Measurements from ENCODE around the gene GUSB.
"Not testable (repeated sequence)": the region's sequence is repeated elsewhere in the genome, so short reads cannot be mapped to it uniquely, and the experiment has no call there.

GUSB gene

GRCh38 chr7:65981965-65982792 is at the start of gene GUSB:
Gene GUSB, minus strand, starts transcription at chr7:65982213. Its CDS starts 30 bp downstream, at chr7:65982183.
- FAIRE-seq, result no peak

GRCh38 chr7:66028342-66028741 is 46.3 kb upstream of the GUSB start:
- FAIRE-seq, result not testable (repeated sequence)

- peak; percentile 61 for FAIRE-seq
These were observed 34.1 kb upstream of the GUSB start for GRCh38 chr7:66016131-66016461.

- FAIRE-seq, result no peak
These were observed 33.6 kb upstream of the GUSB start for GRCh38 chr7:66015440-66016130.

- FAIRE-seq, result no peak
These were observed 31.9 kb upstream of the GUSB start for GRCh38 chr7:66013938-66014337.

- no peak for FAIRE-seq
These were observed 25.2 kb upstream of the GUSB start for GRCh38 chr7:66007232-66007631.

- not testable (repeated sequence) for FAIRE-seq
These were observed 23.2 kb upstream of the GUSB start for GRCh38 chr7:66005115-66005671.

GRCh38 chr7:66000823-66001417 is 18.9 kb upstream of the GUSB start:
- not testable (repeated sequence) for FAIRE-seq

GRCh38 chr7:65994984-65995383 is 13.0 kb upstream of the GUSB start:
- FAIRE-seq, result not testable (repeated sequence)

GRCh38 chr7:65992526-65992925 is 10.5 kb upstream of the GUSB start:
- FAIRE-seq, result no peak

- FAIRE-seq, result not testable (repeated sequence)
These were observed 9.8 kb upstream of the GUSB start for GRCh38 chr7:65991829-65992228.

GRCh38 chr7:65989694-65990080 is 7.7 kb upstream of the GUSB start:
- no peak for FAIRE-seq

- FAIRE-seq, result not testable (repeated sequence)
These were observed 6.5 kb upstream of the GUSB start for GRCh38 chr7:65988503-65988902.

- FAIRE-seq, result no peak
These were observed 6.1 kb upstream of the GUSB start for GRCh38 chr7:65988084-65988483.

GRCh38 chr7:65983965-65984658 is 2.1 kb upstream of the GUSB start:
- no peak for FAIRE-seq

- no peak for FAIRE-seq
These were observed 1.3 kb downstream of the GUSB start for GRCh38 chr7:65980478-65981250.

GRCh38 chr7:65979583-65980477 is 2.2 kb downstream of the GUSB start:
- no peak for FAIRE-seq

- no peak for FAIRE-seq
These were observed 3.0 kb downstream of the GUSB start for GRCh38 chr7:65978891-65979582.

GRCh38 chr7:65976659-65977196 is 5.3 kb downstream of the GUSB start:
- FAIRE-seq, result no peak

Data from endometrium (tissue), 2 donors.